Measurements from ENCODE around the gene CYP3A4.

DNA sequence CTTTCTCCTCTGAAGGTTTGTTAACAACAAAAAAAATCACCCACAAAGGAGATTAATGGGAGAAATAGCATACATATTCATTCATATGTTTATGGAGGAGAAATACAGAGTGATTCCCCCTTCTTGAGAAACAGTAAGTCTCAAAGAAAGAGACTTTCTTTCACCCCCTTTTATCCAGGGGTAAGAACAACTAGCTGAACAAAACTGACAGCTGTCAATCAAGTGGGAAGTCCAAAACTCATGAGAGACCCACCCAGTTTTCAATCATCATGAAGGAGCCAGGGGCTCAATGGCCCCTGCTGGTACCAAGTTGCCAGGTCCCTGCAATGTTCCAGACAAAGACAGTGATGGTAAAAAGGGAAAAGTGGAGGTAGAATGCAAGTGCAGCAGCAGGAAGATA is 41.9 kb upstream of the CYP3A4 start:
- TF ChIP-seq YY1 (IDR thresholded peaks at IDR 0.05; ENCODE audit: insufficient read depth, insufficient read length) (no peak), ZNF274 (IDR thresholded peaks at IDR 0.05; ENCODE audit: low read depth, low read length) (no peak)

All from NT2/D1 (cell line).